ENCODE measurements around the gene GPR33.
A peak's percentile ranks its signal among the peaks of the same experiment; 100 is the strongest.
"Not testable (repeated sequence)": the region's sequence is repeated elsewhere in the genome, so short reads cannot be mapped to it uniquely, and the experiment has no call there.

Gene GPR33

GRCh38 chr14:31457665-31458659 lies 29.9 kb downstream of the GPR33 start:
- DNase-seq (ENCODE audit: low read depth), result no peak

GRCh38 chr14:31456841-31457664 lies 30.8 kb downstream of the GPR33 start, which contains the start of gene DTD2:
TSS of gene DTD2 (minus strand) at chr14:31457506. CDS start at chr14:31457393, 113 bp downstream.
- DNase-seq (ENCODE audit: low read depth), result peak; percentile 88

DNA sequence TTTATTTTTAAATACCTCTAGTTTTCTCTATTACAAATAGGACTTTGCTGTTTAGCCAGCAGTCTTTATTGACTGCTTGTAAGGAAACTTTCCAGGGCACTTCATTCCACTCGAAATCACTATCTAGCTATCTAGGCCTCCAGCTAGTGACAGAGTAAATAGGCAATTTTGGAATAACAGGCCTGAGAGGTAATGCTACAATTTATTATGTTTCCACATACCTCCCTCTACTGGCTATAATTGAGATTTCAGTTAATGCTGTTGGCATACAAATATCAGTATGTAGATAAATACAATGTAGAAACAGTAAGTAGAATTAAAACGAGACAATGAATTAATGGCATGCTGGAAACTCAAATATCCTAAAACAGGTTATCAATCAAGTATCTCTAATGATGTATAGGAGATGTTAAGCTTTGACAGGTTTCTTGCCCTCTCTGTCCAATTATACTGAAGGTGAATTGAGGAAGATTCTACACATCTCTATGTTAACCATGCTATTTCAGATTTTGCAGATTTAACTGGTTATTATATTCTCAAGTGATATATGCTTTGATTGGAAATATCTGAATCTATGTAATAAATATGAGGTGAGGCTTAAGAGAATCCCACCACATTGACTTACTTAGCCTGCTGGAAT lies 37.7 kb downstream of the GPR33 start:
- no peak for DNase-seq (ENCODE audit: low read depth)

DNA sequence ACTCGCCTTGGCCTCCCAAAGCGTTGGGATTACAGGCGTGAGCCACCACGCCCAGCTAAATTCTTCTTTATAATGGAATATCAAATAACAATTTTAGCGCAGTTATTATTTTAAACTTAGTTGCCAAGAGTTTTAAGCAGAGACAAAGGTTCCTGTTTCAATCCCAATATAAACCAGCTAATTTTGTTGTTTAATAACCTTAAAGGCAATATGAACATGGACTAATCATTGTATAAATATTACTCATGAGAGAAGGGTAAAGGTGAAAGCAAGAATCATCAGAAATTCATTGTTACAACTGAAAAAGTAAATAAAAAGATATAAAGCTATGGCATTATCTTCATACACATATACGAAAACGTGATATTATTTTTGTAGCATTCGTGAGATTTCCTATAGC lies 38.7 kb downstream of the GPR33 start:
- no peak for DNase-seq (ENCODE audit: low read depth)

- DNase-seq (ENCODE audit: low read depth), result no peak
Observed at GRCh38 chr14:31445703-31446102, 42.1 kb downstream of the GPR33 start.

DNA sequence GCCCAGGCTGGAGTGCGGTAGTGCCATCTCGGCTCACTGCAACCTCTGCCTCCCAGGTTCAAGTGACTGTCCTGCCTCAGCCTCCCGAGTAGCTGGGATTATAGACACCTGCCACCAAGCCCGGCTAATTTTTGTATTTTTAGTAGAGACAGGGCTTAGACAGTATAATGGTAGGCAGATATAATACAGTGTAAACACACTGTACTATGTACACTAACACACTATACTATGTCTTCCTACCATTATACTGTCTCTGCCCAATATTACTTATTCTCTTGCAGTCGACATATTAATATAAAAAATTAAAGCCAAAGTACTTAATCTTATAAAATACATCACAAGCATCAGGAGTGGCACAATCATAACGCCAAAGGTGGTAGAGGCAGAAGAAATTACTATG lies 45.6 kb downstream of the GPR33 start:
- DNase-seq (ENCODE audit: low read depth), result no peak

DNA sequence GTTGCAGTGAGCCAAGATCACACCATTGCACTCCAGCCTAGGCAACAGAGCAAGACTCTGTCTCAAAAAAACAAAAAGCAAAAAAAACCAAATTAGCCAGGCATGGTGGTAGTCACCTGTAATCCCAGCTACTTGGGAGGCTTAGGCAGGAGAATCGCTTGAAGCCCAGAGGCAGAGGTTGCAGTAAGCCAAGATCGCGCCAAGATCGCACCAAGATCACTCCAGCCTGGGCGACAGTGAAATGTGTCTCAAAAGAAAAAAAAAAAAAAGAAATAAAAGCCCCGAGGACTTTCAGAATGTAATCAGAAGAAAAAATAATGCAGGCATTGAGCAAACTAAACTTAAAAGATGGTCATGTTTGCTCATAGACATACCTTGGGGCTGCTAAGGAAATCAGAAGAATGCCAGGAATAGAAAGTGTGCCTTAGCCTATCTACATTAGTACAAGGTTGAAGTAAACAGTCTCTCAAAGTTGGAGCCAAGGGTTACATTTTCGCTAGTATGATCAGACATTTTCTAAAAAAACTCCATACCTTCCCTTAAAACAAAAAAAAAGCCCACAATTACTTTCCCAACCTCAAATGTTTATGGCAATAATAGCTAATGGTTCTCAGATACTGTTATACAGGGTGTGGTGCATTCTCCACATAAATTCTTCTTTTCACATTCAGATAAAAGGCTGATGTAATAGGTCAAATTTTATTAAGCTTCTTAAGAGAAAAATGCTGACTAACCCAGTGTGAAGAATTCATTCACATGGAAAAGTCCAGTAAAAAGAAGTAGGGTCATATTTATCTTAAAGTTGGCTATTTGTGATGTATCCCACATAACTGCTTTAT lies 46.3 kb downstream of the GPR33 start:
- DNase-seq (ENCODE audit: low read depth), result no peak

DNA sequence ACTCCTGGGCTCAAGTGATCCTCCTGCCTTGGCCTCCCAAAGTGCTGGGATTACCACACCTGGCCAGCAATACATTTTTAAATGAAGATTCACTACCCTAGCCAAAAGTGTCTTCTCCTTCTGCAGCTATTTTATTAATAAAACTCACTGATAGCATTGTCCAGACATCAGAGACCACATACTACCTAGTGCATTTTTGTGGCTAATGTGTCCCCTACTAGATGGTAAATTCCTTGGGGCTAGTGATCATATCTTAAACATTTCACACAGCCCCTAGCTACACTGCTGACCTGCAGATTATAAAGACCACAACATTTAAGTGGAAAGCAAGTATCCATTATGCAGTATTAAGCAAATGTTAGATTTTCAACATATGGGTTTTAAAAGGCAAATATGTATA lies 47.6 kb downstream of the GPR33 start:
- no peak for DNase-seq (ENCODE audit: low read depth)

GRCh38 chr14:31439561-31439960 lies 48.3 kb downstream of the GPR33 start:
- DNase-seq (ENCODE audit: low read depth), result no peak

- not testable (repeated sequence) for DNase-seq (ENCODE audit: low read depth)
Observed at GRCh38 chr14:31437045-31437691, 50.7 kb downstream of the GPR33 start.

- no peak for DNase-seq (ENCODE audit: low read depth)
Observed at GRCh38 chr14:31435276-31435675, 52.6 kb downstream of the GPR33 start.
